ENCODE measurements around the gene BTBD3.
A peak's percentile ranks its signal among the peaks of the same experiment; 100 is the strongest.

BTBD3 gene

DNA sequence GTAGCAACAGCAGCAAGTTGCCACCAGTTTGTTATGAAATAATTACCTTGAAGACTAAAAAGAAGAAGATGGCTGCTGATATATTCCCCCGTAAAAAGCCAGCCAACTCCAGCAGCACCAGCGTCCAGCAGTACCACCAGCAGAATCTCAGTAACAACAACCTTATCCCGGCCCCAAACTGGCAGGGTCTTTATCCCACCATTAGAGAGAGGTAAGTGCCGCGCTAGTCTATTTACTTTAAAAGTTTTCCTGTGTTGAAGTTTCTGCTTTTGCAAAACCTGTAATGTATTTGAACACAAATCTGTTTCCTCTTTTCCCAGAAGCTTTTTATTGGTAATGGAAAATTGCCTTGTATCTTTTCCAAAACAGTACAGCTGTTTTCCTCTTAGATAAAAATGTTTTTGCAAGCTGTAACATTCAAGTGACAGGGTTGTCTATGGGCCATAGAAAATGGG lies 725 bp downstream of the BTBD3 start:
- DNase-seq (ENCODE audit: low spot score), result peak; percentile 65

- peak; percentile 87 for DNase-seq (ENCODE audit: low spot score)
Observed at GRCh38 chr20:11918981-11919380, 1.3 kb downstream of the BTBD3 start.

DNA sequence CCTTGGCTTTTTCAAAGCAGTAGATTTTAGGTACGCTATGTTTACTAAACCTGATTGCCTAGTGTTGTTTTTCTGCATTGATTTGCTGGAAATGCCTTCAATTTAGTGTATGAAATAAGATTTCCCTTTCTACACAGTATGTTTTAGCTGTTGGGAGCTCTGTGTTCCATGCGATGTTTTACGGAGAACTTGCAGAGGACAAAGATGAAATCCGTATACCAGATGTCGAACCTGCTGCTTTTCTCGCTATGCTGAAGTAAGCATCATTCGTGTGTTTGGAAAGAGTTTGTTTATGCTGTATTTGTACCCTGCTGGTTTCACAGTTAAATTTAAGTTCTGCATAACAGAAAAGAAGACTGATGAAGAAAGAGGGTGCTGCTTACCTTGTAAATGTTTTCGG lies 1.9 kb downstream of the BTBD3 start:
- DNase-seq (ENCODE audit: low spot score), result peak; percentile 61

GRCh38 chr20:11920083-11920482 lies 2.4 kb downstream of the BTBD3 start:
- DNase-seq (ENCODE audit: low spot score), result peak; percentile 48

- peak; percentile 45 for DNase-seq (ENCODE audit: low spot score)
Observed at GRCh38 chr20:11921321-11921720, 3.6 kb downstream of the BTBD3 start.

GRCh38 chr20:11922561-11922960 lies 4.9 kb downstream of the BTBD3 start:
- peak; percentile 48 for DNase-seq (ENCODE audit: low spot score)

GRCh38 chr20:11924923-11925322 lies 7.2 kb downstream of the BTBD3 start:
- DNase-seq (ENCODE audit: low spot score), result no peak

- peak; percentile 83 for DNase-seq (ENCODE audit: low spot score)
Observed at GRCh38 chr20:11926292-11926998, 8.8 kb downstream of the BTBD3 start.

GRCh38 chr20:11929947-11930346 lies 12.3 kb downstream of the BTBD3 start:
- DNase-seq (ENCODE audit: low spot score), result no peak

GRCh38 chr20:11935212-11936154 lies 17.8 kb downstream of the BTBD3 start:
- no peak for DNase-seq (ENCODE audit: low spot score)

GRCh38 chr20:11936157-11936556 lies 18.5 kb downstream of the BTBD3 start:
- no peak for DNase-seq (ENCODE audit: low spot score)

DNA sequence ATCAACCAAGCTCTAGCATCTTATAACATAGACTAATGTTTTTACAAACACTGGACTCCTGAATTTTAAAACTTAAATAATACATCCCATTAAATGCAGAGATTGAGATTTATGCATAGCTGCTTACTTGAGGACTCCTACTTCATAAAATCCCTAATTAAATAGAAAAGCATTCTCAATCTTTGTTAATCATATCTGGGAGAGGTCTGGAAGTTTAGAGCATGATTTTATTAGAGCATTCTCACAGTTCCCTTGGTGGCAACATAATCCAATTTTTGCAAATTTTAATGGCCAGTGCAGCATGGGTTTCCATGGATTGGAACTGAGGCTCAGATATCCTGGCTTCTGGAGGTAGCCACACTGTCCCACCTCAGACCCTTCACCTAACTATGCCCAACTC lies 19.5 kb downstream of the BTBD3 start:
- no peak for DNase-seq (ENCODE audit: low spot score)

DNA sequence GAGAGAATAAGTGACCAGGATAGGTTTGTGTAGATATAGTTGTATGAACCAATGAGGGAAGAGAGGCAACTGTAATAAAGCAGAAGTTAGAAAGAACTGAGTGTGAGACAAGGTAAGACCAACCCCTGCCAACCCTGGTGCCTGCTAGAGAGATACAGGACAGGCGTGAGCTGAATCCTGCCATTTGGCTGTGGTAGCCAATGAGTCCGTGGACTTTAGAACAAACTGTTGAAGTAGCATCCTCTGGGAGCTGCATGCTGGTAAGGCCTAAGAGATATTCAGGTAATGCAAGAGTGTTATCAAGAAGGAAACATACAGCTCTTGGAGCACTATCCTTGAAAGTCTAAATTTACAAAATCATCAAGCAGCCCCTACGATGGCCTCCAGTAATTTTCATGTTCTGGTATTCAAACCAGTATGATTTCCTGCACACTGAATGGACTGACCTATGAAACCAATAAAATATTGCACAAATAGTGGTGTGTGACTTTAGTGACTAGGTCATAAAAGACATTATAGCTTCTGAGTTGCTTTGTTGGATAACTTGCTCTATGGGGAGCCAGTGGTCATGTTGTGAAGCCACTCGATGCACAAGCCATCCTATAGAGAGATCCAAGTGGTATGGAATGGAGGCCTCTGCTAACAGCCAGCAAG lies 24.0 kb downstream of the BTBD3 start:
- DNase-seq (ENCODE audit: low spot score), result no peak

- no peak for DNase-seq (ENCODE audit: low spot score)
Observed at GRCh38 chr20:11943778-11944177, 26.1 kb downstream of the BTBD3 start.

DNA sequence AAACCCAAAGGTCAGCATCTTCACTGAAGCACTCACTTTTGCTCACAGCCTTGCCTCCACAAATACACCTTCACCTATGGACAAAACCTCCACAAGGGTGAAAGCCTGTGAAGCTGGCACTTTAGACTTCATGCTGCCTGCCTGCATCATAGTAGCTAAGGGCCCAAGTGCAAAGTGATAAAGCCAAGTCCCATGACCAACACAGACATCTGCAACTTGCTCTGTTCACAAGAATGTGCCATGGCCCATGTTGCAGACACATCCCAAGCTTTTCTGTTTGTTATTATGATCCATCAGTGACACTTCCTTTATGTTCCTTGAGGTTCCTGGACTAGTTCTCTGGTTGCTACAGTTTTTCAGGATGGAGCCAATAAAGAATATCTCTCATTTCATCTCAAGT lies 31.1 kb downstream of the BTBD3 start:
- no peak for DNase-seq (ENCODE audit: low spot score)

GRCh38 chr20:11949711-11950110 lies 32.0 kb downstream of the BTBD3 start:
- DNase-seq (ENCODE audit: low spot score), result no peak

- no peak for DNase-seq (ENCODE audit: low spot score)
Observed at GRCh38 chr20:11951696-11952095, 34.0 kb downstream of the BTBD3 start.

DNA sequence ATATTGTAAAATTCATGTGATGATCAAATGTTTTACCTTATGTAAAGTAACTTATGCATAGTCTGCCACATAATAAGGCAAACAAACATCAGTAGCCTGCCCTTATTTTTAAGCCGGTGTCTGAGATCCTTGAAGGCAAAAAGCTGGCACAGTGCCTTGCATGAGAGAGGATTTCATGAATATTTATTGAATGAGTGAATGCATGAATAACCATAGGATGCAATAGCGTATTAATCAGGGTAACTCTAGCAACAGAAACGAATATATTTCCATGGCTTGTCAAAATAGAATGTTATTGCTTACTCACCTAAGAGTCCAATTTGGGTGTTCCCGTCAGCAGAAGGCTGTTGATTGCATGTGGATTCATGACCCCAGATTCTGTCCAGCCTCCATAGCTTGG lies 34.9 kb downstream of the BTBD3 start:
- DNase-seq (ENCODE audit: low spot score), result no peak

GRCh38 chr20:11957911-11958310 lies 40.2 kb downstream of the BTBD3 start:
- DNase-seq (ENCODE audit: low spot score), result no peak

GRCh38 chr20:11958855-11959254 lies 41.2 kb downstream of the BTBD3 start:
- no peak for DNase-seq (ENCODE audit: low spot score)

DNA sequence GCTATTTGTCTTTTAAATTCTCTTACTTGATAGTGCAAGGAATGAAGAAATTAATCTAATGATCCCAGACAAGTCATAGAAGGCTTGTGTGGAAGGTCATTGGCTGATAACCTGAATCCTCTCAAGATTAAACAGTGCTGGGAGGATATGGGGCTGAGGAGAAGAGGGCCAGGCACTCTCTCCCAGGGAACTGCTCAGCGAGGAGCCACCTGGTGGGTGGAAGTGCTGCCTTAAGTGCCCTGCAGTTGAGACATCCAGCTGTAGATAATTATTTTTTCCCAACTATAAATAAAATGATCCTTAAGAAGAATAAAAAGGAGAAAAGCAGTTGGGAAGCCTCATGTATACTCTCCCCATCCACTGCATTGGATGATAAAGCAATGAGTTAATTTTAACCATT lies 47.9 kb downstream of the BTBD3 start:
- DNase-seq (ENCODE audit: low spot score), result no peak

- no peak for DNase-seq (ENCODE audit: low spot score)
Observed at GRCh38 chr20:11966186-11966585, 48.5 kb downstream of the BTBD3 start.

Measured in pons (tissue), 1 donor.